Right cardiac atrium (tissue), 5 donors: ENCODE results near the gene OR6B2. TPM values are rescaled to one million over a fixed set of nuclear protein-coding genes. Genes with fewer than 3 reads are reported as not detected.
A peak's percentile ranks its signal among the peaks of the same experiment; 100 is the strongest.

Experiments used
- ATAC-seq, 2 donors: fragments of 200-7000 bp; cut with Tn5 transposase; one replicate each; pipeline versions ENCODE4 v1.8.0 to v1.9.1; 2020; ENCODE audit warnings: moderate library complexity in 2 of 2, mild to moderate bottlenecking in 1 of 2
- DNase-seq, 3 donors: peaks; one replicate each; pipeline ENCODE4 v3.0.0-alpha.2; 2020
- H3K27ac ChIP-seq: one replicate; pipeline ENCODE4 v1.5.1; 2013; ENCODE audit warnings: mild to moderate bottlenecking, low read length, control low read depth, moderate library complexity
- H3K27me3 ChIP-seq: one replicate; pipeline ENCODE4 v1.6.1; 2013; ENCODE audit not compliant: control insufficient read depth, insufficient read depth
- H3K4me1 ChIP-seq: one replicate; pipeline ENCODE4 v1.6.1; 2013; ENCODE audit warnings: low read length; ENCODE audit not compliant: control insufficient read depth, insufficient read depth
- H3K4me3 ChIP-seq: one replicate; pipeline ENCODE4 v1.5.1; 2013; ENCODE audit warnings: low read length, control low read depth
- H3K9me3 ChIP-seq: one replicate; pipeline ENCODE4 v1.6.1; 2013; ENCODE audit warnings: low read length; ENCODE audit not compliant: control insufficient read depth
- WGBS: extraction: QIAGEN DNeasy Blood & Tissue Kit; methylation state at CpG from one replicate; pipeline ENCODE4 v1.1.7; 2013; 5-methylcytosine and 5-hydroxymethylcytosine counted together
- intact Hi-C, 4 donors: fragments of 100-400 bp; cut with DNase I; formaldehyde crosslinking; loops; one replicate each; pipeline versions ENCODE4 v1.11.0 to v1.14.0; 2022 to 2023
- polyA plus RNA-seq: library from polyadenylated mRNA; stranded (reverse); fragments of 200-250 nt; gene quantifications from one replicate; pipeline ENCODE4 v1.2.3, GENCODE V29; 2013
- total RNA-seq, 4 donors: library from RNA; stranded (reverse); fragmentation: NEBNext Ultra II Directional; extraction: Animal tissue kit (Norgen Biotek cat#: 25700); gene quantifications; one replicate each; pipeline ENCODE4 v1.2.1, GENCODE V29; 2021
- donor health status: healthy with polysubstance abuse.
- donor health status: DM: no; HTN: yes; CAD: no.
- donor health status: DM: no; HTN: no; CAD: no.
- donor health status: DM: no; HTN: yes; CAD: no; lungs with severe emphysema.
- donor health status: DM: yes; HTN: yes; CAD: no.

The OR6B2 gene
- total and polyA plus RNA-seq, 5 donors, result not detected

DNA sequence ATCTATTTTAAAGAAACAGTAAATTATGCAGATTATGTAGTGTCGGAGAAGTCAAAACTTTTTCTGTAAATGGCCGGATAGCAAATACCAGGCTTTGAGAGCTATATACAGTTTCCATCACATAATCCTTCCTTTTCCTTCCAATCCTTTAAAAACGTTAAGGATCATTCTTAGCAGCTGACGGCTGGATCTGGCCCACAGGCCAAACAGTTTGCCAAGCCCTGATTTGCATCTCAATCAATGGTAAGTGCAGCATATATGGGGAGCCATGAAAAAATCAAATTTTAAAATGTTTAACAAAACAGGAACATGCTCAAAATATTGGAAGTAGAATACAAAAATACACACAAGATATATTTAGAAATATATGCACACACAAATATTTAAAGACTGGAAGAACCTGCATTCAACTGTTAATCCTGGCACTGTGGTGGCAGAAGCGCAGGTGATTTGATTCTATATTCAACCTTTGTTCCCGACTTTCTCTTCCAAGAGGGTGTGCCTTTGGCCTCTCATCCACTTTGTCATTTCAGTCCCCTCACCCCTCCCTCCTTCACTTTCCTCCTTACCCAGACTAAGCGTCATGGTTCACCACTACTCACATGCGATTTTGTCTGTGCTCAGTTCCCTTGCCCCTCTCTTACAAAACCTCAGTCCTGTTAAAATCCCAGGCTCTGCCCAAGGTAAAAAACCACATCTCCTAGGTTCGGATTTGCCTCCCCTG, 32.4 kb downstream of the OR6B2 start:
- ATAC-seq (peak in 1 of 2 donors; percentile 14), DNase-seq (no peak)
- 78% methylated on average over 9 of the region's 9 CpGs for WGBS
- Histone ChIP-seq H3K4me3 (no peak overlapping the region), H3K27ac (no peak overlapping the region), H3K4me1 (no peaks in the 10 kb centered on the region), H3K9me3 (no peaks in the 10 kb centered on the region), H3K27me3 (no peaks in the 10 kb centered on the region)
- intact Hi-C loops, result loop anchor here in 2 of 4 donors (10.0 kb wide), 1 partner anchor 963 kb away; no protein-coding TSS in a partner anchor

DNA sequence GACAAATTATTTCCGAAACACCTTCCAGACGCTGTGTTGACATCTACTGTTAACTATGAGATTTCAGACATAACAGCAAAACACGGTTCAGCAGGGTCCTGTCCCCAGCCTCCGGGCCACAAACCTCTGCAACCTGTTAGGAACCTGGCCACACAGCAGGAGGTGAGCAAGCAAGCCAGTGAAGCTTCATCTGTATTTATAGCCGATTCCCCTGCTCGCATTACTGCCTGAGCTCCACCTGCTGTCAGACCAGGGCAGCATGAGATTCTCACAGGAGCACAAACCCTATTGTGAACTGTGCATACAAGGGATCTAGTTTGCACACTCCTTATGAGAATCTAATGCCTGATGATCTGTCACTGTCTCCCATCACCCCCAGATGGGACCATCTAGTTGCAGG, 36.1 kb downstream of the OR6B2 start:
- H3K27me3 ChIP-seq, result no peaks in the 10 kb centered on the region

DNA sequence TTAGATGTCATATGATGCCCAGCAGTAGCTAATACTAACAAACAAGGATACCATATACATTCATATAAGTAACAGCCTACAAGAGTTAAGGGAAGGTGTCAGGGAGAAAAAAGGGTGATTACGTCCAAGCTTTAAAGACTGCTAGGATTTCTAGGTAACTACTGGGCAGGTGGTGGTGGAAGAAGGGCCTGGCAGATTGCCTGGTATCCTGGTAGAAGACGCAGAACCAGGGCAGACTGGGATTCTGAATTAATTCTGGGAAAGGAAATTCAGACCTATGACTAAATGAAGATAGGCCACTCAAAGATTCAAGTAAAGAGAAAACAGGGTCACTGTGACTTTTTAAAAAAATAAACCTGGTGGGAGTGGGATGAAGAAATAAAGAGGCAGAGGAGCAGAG, 36.9 kb downstream of the OR6B2 start:
- no peak for DNase-seq
- Histone ChIP-seq H3K27me3 (no peaks in the 10 kb centered on the region), H3K27ac (no peak overlapping the region), H3K4me1 (no peaks in the 10 kb centered on the region), H3K4me3 (no peak overlapping the region), H3K9me3 (no peaks in the 10 kb centered on the region)
- ATAC-seq, result no peak
- WGBS, result 86% methylated on average over 2 of the region's 2 CpGs
- intact Hi-C loops, result loop anchor here in 2 of 4 donors (10.0 kb wide), 1 partner anchor 958 kb away; no protein-coding TSS in a partner anchor

More for the DNA sequence above, 36.1 kb downstream of the OR6B2 start:
- Histone ChIP-seq H3K9me3 (no peaks in the 10 kb centered on the region), H3K4me3 (no peak overlapping the region), H3K4me1 (no peaks in the 10 kb centered on the region), H3K27ac (no peak overlapping the region)
- whole genome bisulfite sequencing, result 86% methylated on average over 6 of the region's 6 CpGs
- ATAC-seq, result no peak
- intact Hi-C loops, result loop anchor here in 2 of 4 donors (10.0 kb wide), 1 partner anchor 959 kb away; no protein-coding TSS in a partner anchor
- DNase-seq, result no peak

DNA sequence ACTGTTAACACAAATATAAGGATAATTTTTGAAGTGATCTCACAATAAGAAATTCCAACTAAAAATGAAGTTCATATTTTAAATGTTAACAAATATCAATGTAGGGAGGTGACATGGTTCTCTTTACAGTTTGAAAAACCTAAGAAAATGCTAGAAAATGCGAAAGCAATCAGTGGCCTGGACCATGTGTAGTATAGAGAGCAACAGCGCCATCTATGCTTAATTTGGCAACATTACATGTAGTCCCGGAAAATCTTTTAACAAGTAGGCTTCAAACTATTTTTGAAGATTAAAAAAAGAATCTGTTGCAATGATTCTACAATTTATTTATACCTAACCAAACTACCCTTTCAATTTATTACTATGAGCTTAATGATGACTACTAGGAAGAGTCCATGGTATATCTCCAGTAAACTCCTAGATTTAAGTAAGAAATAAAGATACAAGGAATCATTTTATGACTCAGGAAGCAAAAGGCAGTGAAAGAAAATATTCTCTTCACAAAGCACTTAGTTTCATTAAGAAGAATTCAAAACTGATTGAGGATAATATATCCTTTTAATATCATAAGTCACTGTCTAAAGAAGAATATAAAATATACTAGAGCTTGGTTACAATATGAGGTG, 38.4 kb downstream of the OR6B2 start:
- Histone ChIP-seq H3K9me3 (no peaks in the 10 kb centered on the region), H3K27ac (no peak overlapping the region), H3K4me1 (no peaks in the 10 kb centered on the region), H3K27me3 (no peaks in the 10 kb centered on the region), H3K4me3 (no peak overlapping the region)
- no peak for DNase-seq
- WGBS, result 4% methylated on average over 3 of the region's 3 CpGs
- intact Hi-C loops, result loop anchor here in 2 of 4 donors (2.0 to 10.0 kb wide), 2 partner anchors 57 to 957 kb away; no protein-coding TSS in a partner anchor
- peak in 1 of 2 donors; percentile 61 for ATAC-seq

DNA sequence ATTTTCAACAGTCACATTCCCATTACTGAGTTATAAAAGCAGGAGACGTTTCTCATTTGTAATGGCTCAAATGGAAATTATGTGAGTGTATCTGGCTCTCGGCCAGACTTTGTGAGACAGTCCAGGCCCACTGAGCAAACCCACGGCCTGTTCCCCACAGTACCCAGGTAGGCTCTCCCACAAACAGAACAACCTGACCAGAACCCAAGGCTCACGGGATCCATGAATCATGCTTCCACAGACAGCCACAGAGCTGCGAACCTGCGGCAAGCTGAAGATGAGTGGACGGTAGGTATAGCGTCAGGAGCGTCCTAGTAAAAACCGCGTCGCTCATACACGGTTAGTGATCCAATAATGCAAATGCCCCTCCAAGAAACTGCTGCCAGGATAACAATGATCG, 39.3 kb downstream of the OR6B2 start:
- no peak for ATAC-seq
- no peak overlapping the region for H3K4me3 ChIP-seq

DNA sequence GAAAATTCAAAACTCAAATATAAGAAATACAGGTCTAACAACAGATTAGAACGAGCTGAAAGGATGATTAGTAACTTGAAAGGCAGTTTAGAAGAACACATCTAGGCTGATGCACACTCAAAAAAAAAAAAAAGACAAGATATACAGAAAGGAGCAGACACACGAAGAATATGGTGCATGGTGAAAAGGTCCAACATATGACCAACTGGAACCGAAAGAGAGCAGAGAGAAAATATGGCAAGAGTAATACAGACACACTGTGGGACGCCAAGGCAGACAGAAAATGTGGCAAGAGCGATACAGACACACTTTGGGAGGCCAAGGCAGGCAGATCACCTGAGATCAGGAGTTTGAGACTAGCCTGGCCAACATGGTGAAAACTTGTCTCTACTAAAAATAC, 44.9 kb downstream of the OR6B2 start:
- Histone ChIP-seq H3K9me3 (no peaks in the 10 kb centered on the region), H3K27ac (no peak overlapping the region), H3K4me3 (no peak overlapping the region), H3K27me3 (no peaks in the 10 kb centered on the region), H3K4me1 (no peaks in the 10 kb centered on the region)
- intact Hi-C loops, result loop anchor here in 1 of 4 donors (10.0 kb wide), 1 partner anchor 51 kb away; no protein-coding TSS in a partner anchor
- ATAC-seq, result no peak
- DNase-seq, result no peak
- WGBS, result 98% methylated on average over 5 of the region's 5 CpGs

More for the DNA sequence above, 39.3 kb downstream of the OR6B2 start:
- Histone ChIP-seq H3K4me1 (no peaks in the 10 kb centered on the region), H3K9me3 (no peaks in the 10 kb centered on the region), H3K27me3 (no peaks in the 10 kb centered on the region), H3K27ac (no peak overlapping the region)
- no peak for DNase-seq
- 86% methylated on average over 14 of the region's 14 CpGs for WGBS
- intact Hi-C loops, result loop anchor here in 2 of 4 donors (2.0 to 10.0 kb wide), 2 partner anchors 56 to 956 kb away; no protein-coding TSS in a partner anchor

DNA sequence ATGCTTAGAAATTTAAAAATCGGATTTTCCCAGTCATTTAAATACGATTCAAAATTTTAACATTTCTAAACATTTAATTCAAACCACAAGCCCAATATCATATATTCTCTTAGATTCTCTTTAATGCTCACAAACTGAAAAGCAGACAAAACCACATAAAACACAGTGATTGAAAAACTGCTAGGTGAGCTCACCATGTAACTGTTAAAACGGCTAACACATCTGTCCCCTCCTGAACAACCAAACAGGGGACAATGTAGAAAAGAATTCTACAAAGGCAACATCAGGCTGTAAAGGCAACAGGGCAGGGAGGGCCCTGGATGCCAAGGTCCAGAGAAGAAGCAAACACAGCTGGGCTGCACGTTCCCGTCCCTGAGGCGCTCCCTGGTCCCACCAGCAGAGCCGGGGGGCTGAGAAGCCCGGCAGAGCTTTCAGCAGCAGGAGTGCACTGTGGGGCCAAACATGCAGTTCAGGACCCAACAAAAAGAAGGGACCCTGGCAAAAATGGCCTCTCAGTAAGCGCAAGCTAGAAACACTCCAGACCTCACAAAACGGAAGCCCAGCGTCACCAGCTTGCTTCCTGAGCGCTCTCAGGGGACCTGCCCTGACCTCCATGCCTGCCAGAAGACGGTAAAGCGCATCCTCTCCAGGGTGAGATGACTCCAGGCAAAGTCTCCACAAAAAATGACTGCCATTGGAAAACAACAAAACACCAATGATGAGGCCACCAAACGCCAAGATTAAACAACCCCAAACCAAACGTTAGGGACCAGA, 45.6 kb downstream of the OR6B2 start:
- no peak overlapping the region for H3K27ac ChIP-seq
- 95% methylated on average over 16 of the region's 16 CpGs for WGBS
- H3K4me1 ChIP-seq, result no peaks in the 10 kb centered on the region
- intact Hi-C loops, result loop anchor here in 1 of 4 donors (10.0 kb wide), 1 partner anchor 50 kb away; no protein-coding TSS in a partner anchor
- no peak for DNase-seq
- H3K9me3 ChIP-seq, result no peaks in the 10 kb centered on the region
- no peaks in the 10 kb centered on the region for H3K27me3 ChIP-seq
- no peak for ATAC-seq
- H3K4me3 ChIP-seq, result no peak overlapping the region

DNA sequence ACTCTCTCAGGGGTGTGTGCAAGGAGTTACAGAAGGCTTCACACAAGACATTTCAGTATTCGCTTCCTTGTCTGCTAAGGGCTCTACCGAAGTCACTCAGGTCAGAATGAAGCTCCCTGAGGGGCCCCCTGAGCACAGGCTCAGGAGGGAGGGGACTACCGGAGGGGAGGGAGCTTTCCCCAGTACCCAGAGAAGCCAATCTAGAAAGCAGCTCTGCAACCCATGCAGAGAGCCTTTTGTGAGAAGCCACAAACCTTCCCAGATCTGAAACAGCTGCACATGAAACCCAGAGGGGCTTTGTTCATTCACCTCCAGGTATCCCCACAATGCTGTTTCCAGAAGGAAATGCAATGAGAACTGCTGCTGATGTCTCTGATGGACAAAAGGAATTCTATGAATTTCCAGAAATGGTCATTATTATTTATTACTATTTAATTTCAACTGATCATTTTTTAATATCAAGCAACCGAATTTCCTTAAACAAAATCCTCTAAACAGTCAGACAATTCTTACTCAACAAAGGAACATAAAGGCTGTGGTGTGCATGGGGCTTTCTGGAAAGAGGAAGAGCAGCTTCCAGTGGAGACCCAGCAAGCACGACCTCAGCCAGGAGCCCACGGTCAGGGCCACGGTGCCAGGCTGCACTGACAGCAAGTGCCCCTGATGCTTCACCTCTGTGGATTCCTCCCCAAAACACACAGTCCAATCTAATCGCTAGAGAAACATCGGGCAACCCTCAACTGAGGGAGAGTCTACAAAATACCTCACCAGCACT, 47.0 kb downstream of the OR6B2 start:
- Histone ChIP-seq H3K27me3 (no peaks in the 10 kb centered on the region), H3K4me3 (no peak overlapping the region), H3K9me3 (no peaks in the 10 kb centered on the region), H3K4me1 (no peaks in the 10 kb centered on the region), H3K27ac (no peak overlapping the region)
- ATAC-seq (no peak), DNase-seq (no peak)
- intact Hi-C loops, result loop anchor here in 1 of 4 donors (10.0 kb wide), 1 partner anchor 48 kb away; no protein-coding TSS in a partner anchor
- whole genome bisulfite sequencing, result 76% methylated on average over 9 of the region's 9 CpGs
